GM23248 (cell line): ENCODE data around the gene NYAP2. TPM values are rescaled to one million over a fixed set of nuclear protein-coding genes. Genes with fewer than 3 reads are reported as not detected.

ENCODE experiments used
- DNase-seq: peaks from one replicate; pipeline ENCODE4 v3.0.0-alpha.2; 2015
- H2AFZ ChIP-seq: fragments of 200-600 bp; sonication (generic); 2 replicates; pipeline ENCODE4 v1.6.1; 2016; ENCODE audit warnings: antibody characterized with exemption
- H3F3A ChIP-seq: fragments of 200-600 bp; sonication (generic); 2 replicates; pipeline ENCODE4 v1.6.1; 2016; ENCODE audit warnings: mild to moderate bottlenecking, antibody characterized with exemption, mixed run types; ENCODE audit not compliant: insufficient read depth
- H3K27ac ChIP-seq: fragments of 200-600 bp; sonication (generic); 2 replicates; pipeline ENCODE4 v1.5.1; 2016; ENCODE audit warnings: mild to moderate bottlenecking
- H3K27me3 ChIP-seq: fragments of 200-600 bp; sonication (generic); replicated peaks from 2 replicates; pipeline ENCODE4 v1.6.1; 2016; ENCODE audit warnings: mild to moderate bottlenecking; ENCODE audit not compliant: insufficient read depth
- H3K36me3 ChIP-seq: fragments of 200-600 bp; sonication (generic); 2 replicates; pipeline ENCODE4 v1.6.1; 2016; ENCODE audit warnings: low read depth, mild to moderate bottlenecking
- H3K4me1 ChIP-seq: fragments of 200-600 bp; sonication (generic); 2 replicates; pipeline ENCODE4 v1.6.1; 2016; ENCODE audit warnings: mild to moderate bottlenecking; ENCODE audit not compliant: insufficient read depth
- H3K4me2 ChIP-seq: fragments of 200-600 bp; sonication (generic); one replicate; pipeline ENCODE4 v1.6.1; 2016; ENCODE audit warnings: mild to moderate bottlenecking; ENCODE audit not compliant: unreplicated experiment
- H3K4me3 ChIP-seq: fragments of 200-600 bp; sonication (generic); 2 replicates; pipeline ENCODE4 v1.5.1; 2016; ENCODE audit warnings: mild to moderate bottlenecking
- H3K79me2 ChIP-seq: fragments of 200-600 bp; sonication (generic); 2 replicates; pipeline ENCODE4 v1.6.1; 2016; ENCODE audit warnings: mild to moderate bottlenecking; ENCODE audit not compliant: insufficient read depth
- H3K9ac ChIP-seq: fragments of 200-600 bp; sonication (generic); 2 replicates; pipeline ENCODE4 v1.6.1; 2016; ENCODE audit warnings: mild to moderate bottlenecking
- H3K9me2 ChIP-seq: fragments of 200-600 bp; sonication (generic); 2 replicates; pipeline ENCODE4 v1.6.1; 2016; ENCODE audit warnings: mixed run types, mild to moderate bottlenecking, moderate library complexity; ENCODE audit not compliant: insufficient read depth
- H3K9me3 ChIP-seq: fragments of 200-600 bp; sonication (generic); one replicate; pipeline ENCODE4 v1.6.1; 2017; ENCODE audit warnings: low read depth
- H4K20me1 ChIP-seq: fragments of 200-600 bp; sonication (generic); 2 replicates; pipeline ENCODE4 v1.6.0; 2016; ENCODE audit not compliant: insufficient read depth
- EZH2 ChIP-seq: fragments of 200-600 bp; sonication (generic); IDR thresholded peaks from 2 replicates; pipeline ENCODE4 v1.6.1; 2018; ENCODE audit warnings: antibody characterized with exemption, mild to moderate bottlenecking; ENCODE audit not compliant: insufficient read depth, poor library complexity, severe bottlenecking
- EZH2phosphoT487 ChIP-seq: fragments of 200-600 bp; sonication (generic); IDR thresholded peaks from 2 replicates; pipeline ENCODE4 v1.6.1; 2018; ENCODE audit warnings: antibody characterized with exemption, moderate library complexity, mild to moderate bottlenecking, low read depth; ENCODE audit not compliant: insufficient read depth
- WGBS, 2 experiments: methylation state at CpG; one replicate each; pipeline ENCODE4 v1.1.6; 2015 to 2017; ENCODE audit warnings: low lambda C conversion rate in 2 of 2, low coverage in 1 of 2; ENCODE audit errors: missing lambda C conversion rate in 2 of 2; 5-methylcytosine and 5-hydroxymethylcytosine counted together
- in situ Hi-C: fragments of 300-500 bp; cut with MboI; formaldehyde crosslinking; loops from 2 replicates; pipeline ENCODE4 v1.15.0; 2020
- polyA plus RNA-seq: library from polyadenylated mRNA; unstranded; fragments of >200 nt; fragmentation: Nextera tagmentation; extraction: Ambion mirVana; gene quantifications from 2 replicates; pipeline ENCODE4 v1.2.1, GENCODE V29; 2016
- total RNA-seq: library from RNA; depleted of rRNA; stranded (reverse); fragments of >200 nt; shearing (Covaris generic); gene quantifications from 2 replicates; pipeline ENCODE4 v1.2.3, GENCODE V29; 2014

NYAP2 gene
- total and polyA plus RNA-seq, 2 experiments from 2014 or later, result not detected

GRCh38 chr2:225598897-225599296, 199.4 kb downstream of the NYAP2 start:
- Histone ChIP-seq H2AFZ (no peak overlapping the region), H3K27me3 (no peaks in the 10 kb centered on the region; the same call in 1 of the 2 replicates), H3K9me3 (no peaks in the 10 kb centered on the region), H3K4me3 (no peak overlapping the region), H3K4me1 (no peaks in the 10 kb centered on the region), H3K79me2 (no peaks in the 10 kb centered on the region), H3K36me3 (no peaks in the 10 kb centered on the region), H4K20me1 (no peaks in the 10 kb centered on the region), H3K4me2 (no peak overlapping the region), H3F3A (no peaks in the 10 kb centered on the region), H3K27ac (no peak overlapping the region), H3K9ac (no peak overlapping the region), H3K9me2 (no peaks in the 10 kb centered on the region)
- WGBS, 2 experiments, result 12 to 15% methylated on average over 4 of the region's 4 CpGs
- in situ Hi-C loops, result no loop called here
- TF ChIP-seq EZH2 (no peak), EZH2phosphoT487 (no peak)
- DNase-seq, result peak; percentile 27

GRCh38 chr2:225599856-225600255, 200.3 kb downstream of the NYAP2 start:
- H3K9ac ChIP-seq, result no peak overlapping the region
- H3K79me2 ChIP-seq, result no peaks in the 10 kb centered on the region
- no peaks in the 10 kb centered on the region; the same call in 1 of the 2 replicates for H3K27me3 ChIP-seq
- no peak overlapping the region for H2AFZ ChIP-seq
- in situ Hi-C loops, result no loop called here
- no peak for TF ChIP-seq EZH2phosphoT487
- H4K20me1 ChIP-seq, result no peaks in the 10 kb centered on the region
- H3F3A ChIP-seq, result no peaks in the 10 kb centered on the region
- H3K27ac ChIP-seq, result no peak overlapping the region
- H3K4me3 ChIP-seq, result no peak overlapping the region
- WGBS, 2 experiments, result 0 to 7% methylated on average over 1 of the region's 1 CpG
- H3K4me2 ChIP-seq, result no peak overlapping the region
- no peaks in the 10 kb centered on the region for H3K9me2 ChIP-seq
- H3K4me1 ChIP-seq, result no peaks in the 10 kb centered on the region
- H3K36me3 ChIP-seq, result no peaks in the 10 kb centered on the region
- DNase-seq, result no peak
- H3K9me3 ChIP-seq, result no peaks in the 10 kb centered on the region

- no peak overlapping the region for H2AFZ ChIP-seq
- no peaks in the 10 kb centered on the region for H3K9me2 ChIP-seq
- no peak for TF ChIP-seq EZH2phosphoT487
- no peak for TF ChIP-seq EZH2
- no peak overlapping the region for H3K4me3 ChIP-seq
- no peaks in the 10 kb centered on the region for H3K4me1 ChIP-seq
- H3K27me3 ChIP-seq, result no peaks in the 10 kb centered on the region; the same call in 1 of the 2 replicates
- H4K20me1 ChIP-seq, result no peaks in the 10 kb centered on the region
- no peaks in the 10 kb centered on the region for H3K9me3 ChIP-seq
- no peak overlapping the region for H3K27ac ChIP-seq
- no peak for DNase-seq
- H3K4me2 ChIP-seq, result no peak overlapping the region
- H3K9ac ChIP-seq, result no peak overlapping the region
- no peaks in the 10 kb centered on the region for H3K79me2 ChIP-seq
- in situ Hi-C loops, result no loop called here
- no peaks in the 10 kb centered on the region for H3K36me3 ChIP-seq
- no peaks in the 10 kb centered on the region for H3F3A ChIP-seq
Measured at GRCh38 chr2:225600444-225600843, 200.9 kb downstream of the NYAP2 start.

- H3K9me2 ChIP-seq, result no peaks in the 10 kb centered on the region
Measured at GRCh38 chr2:225600865-225601264, 201.4 kb downstream of the NYAP2 start.

GRCh38 chr2:225602205-225602604, 202.7 kb downstream of the NYAP2 start:
- no peaks in the 10 kb centered on the region for H4K20me1 ChIP-seq
- H3K79me2 ChIP-seq, result no peaks in the 10 kb centered on the region
- H3K27me3 ChIP-seq, result no peaks in the 10 kb centered on the region; the same call in 1 of the 2 replicates
- in situ Hi-C loops, result no loop called here
- no peak overlapping the region for H3K9ac ChIP-seq
- 40 to 41% methylated on average over 4 of the region's 4 CpGs for WGBS, 2 experiments
- H3K9me2 ChIP-seq, result no peaks in the 10 kb centered on the region
- TF ChIP-seq EZH2phosphoT487 (no peak), EZH2 (no peak)
- no peak overlapping the region for H3K4me2 ChIP-seq
- H2AFZ ChIP-seq, result no peak overlapping the region
- no peak overlapping the region for H3K4me3 ChIP-seq
- H3F3A ChIP-seq, result no peaks in the 10 kb centered on the region
- no peaks in the 10 kb centered on the region for H3K9me3 ChIP-seq
- H3K36me3 ChIP-seq, result no peaks in the 10 kb centered on the region
- H3K27ac ChIP-seq, result no peak overlapping the region
- no peak for DNase-seq
- H3K4me1 ChIP-seq, result no peaks in the 10 kb centered on the region

More at GRCh38 chr2:225600865-225601264, 201.4 kb downstream of the NYAP2 start:
- Histone ChIP-seq H3K27me3 (no peaks in the 10 kb centered on the region; the same call in 1 of the 2 replicates), H3K79me2 (no peaks in the 10 kb centered on the region), H3K27ac (no peak overlapping the region), H3K36me3 (no peaks in the 10 kb centered on the region), H4K20me1 (no peaks in the 10 kb centered on the region), H3K9ac (no peak overlapping the region), H3F3A (no peaks in the 10 kb centered on the region), H3K4me1 (no peaks in the 10 kb centered on the region), H3K4me3 (no peak overlapping the region), H3K4me2 (no peak overlapping the region), H2AFZ (no peak overlapping the region), H3K9me3 (no peaks in the 10 kb centered on the region)
- TF ChIP-seq EZH2 (no peak), EZH2phosphoT487 (no peak)
- in situ Hi-C loops, result no loop called here
- no peak for DNase-seq
- WGBS, 2 experiments, result 46 to 47% methylated on average over 4 of the region's 4 CpGs
